Peyer's patch (tissue), 4 donors: ENCODE data around the gene BNIP3.

Source experiments
- POLR2A ChIP-seq, 2 donors: fragments of 450-650 bp; IDR thresholded peaks; one replicate each; pipeline ENCODE4 v1.5.1; 2017; ENCODE audit warnings: antibody characterized with exemption in 2 of 2, mild to moderate bottlenecking in 2 of 2, moderate library complexity in 2 of 2
- TF ChIP-seq, protein P1 (sequence below), 6 experiments: fragments of 450-650 bp in 4 of 6; fragments of 200-600 bp in 2 of 6; sonication (generic) in 1 of 6; IDR thresholded peaks; one replicate each; pipeline ENCODE4 v1.5.1; 2017 to 2019; ENCODE audit warnings: antibody characterized with exemption in 6 of 6, mild to moderate bottlenecking in 3 of 6, moderate library complexity in 1 of 6

DNA sequence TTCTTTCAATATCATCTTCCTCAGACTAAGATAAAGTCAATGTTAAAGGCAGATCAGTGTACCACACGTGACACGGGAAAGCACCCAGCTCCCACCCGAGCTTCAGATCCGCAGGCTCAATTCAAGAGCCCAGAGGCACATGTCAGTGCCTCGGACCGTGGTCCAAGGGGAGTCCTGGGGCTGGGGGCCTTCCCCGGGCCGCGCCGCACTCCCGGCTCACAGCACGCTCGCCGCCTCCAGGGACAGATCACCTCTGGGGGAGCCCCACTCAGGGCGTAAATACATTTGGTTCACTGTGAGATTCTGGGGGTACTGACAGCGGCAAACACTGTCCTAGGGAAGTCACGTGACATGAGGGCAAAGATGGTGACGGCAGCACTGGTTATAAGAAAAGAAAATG lies 10.8 kb downstream of the BNIP3 start:
- TF ChIP-seq, protein P1, sequence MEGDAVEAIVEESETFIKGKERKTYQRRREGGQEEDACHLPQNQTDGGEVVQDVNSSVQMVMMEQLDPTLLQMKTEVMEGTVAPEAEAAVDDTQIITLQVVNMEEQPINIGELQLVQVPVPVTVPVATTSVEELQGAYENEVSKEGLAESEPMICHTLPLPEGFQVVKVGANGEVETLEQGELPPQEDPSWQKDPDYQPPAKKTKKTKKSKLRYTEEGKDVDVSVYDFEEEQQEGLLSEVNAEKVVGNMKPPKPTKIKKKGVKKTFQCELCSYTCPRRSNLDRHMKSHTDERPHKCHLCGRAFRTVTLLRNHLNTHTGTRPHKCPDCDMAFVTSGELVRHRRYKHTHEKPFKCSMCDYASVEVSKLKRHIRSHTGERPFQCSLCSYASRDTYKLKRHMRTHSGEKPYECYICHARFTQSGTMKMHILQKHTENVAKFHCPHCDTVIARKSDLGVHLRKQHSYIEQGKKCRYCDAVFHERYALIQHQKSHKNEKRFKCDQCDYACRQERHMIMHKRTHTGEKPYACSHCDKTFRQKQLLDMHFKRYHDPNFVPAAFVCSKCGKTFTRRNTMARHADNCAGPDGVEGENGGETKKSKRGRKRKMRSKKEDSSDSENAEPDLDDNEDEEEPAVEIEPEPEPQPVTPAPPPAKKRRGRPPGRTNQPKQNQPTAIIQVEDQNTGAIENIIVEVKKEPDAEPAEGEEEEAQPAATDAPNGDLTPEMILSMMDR (IDR thresholded peaks at IDR 0.05), result no peak
- TF ChIP-seq POLR2A (IDR thresholded peaks at IDR 0.05), result no peak
